GM10847 (cell line): ENCODE data around the gene ATP5ME.

Source experiments
- POLR2A ChIP-seq: IDR thresholded peaks from 2 replicates; pipeline ENCODE4 v1.6.1; 2011; ENCODE audit not compliant: insufficient read length; ENCODE audit errors: extremely low read depth

The ATP5ME gene

DNA sequence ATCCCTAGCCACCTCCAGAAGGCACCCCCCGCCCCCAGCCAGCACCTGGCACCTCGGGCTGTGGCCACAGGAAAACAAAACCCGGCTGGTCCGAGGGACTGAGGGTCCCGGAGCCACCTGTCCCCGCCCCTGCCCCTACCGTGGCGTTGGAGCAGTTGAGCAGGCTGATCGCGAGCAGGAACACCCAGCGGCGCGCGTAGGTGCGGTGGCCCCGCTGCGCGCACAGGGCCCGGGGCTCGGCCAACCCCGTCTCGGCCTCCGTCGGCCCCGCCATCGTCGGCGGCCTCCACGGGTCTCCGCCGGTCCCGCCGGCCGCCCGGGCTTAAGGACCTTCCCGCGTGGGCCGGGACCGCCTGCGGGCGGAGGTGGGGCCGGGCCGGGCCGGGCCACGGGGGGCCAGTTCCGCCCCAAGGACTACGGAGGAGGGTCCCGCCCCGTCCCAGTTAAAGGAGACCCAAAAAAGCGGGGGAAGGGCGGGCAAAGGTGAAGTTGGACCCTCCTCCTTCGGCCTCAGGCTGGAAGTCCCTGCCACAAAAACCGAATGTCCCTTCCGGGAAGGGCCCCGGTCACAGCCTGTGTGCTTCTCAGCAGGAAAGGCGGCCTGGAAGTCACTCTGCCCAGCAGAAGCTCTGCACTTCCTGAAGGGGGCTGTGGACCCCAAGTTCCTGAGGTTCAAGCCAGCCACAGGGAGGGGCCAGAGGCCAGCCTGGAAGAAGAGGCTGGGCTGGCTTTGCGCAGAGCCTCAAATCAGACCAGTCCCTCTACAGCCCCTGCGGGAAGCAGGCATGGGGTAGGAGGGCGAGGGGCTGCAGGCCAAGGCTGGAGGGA is 15.0 kb upstream of the ATP5ME start, which contains the start of gene SLC49A3:
Gene SLC49A3, minus strand, starts transcription at position 298 of the 828 bp plus-strand sequence. Its CDS starts 24 bp downstream, at position 274.
- no peak for TF ChIP-seq POLR2A

DNA sequence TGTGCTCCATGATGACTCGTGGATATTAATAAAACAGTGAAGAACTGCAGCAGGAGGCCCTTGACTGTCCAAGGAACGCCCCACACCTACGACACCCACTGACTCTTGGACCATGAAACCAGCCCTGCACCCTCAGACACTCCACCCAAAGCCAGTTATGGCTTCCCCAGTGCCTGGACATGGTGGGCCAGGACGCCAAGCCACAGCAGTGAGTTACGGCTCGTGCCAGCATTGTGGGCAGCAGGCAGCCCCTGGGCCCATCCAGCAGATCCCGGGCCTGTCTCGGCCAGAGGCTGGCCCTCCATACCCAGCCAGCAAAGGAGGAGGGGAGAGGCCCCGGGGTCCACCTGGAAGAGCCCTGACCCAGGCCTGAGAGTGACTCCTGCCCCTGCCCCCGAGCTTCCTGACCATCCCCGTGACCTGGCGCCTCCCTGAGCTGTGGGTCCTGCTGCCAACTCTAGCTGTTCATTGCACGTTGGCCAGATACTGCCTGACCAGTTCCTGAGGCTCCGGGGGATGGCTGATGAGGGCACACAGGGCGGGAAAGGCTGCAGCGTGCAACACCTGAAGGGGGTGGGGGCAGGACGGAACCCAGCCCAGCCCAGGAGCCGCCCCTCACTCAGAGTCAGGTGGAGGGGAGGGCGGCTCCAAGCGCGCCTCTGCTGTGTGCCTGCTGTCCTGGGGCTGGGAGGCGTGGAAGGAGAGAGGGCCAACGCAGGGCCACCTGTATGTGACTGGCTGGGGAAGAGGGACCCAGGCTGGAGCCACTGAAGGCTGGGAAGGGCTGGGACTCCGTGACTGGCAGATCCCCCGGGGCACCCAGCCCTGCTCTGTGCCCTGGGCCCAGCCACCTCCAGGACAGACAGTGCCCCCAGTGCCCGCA is 14.1 kb upstream of the ATP5ME start:
- no peak for TF ChIP-seq POLR2A

DNA sequence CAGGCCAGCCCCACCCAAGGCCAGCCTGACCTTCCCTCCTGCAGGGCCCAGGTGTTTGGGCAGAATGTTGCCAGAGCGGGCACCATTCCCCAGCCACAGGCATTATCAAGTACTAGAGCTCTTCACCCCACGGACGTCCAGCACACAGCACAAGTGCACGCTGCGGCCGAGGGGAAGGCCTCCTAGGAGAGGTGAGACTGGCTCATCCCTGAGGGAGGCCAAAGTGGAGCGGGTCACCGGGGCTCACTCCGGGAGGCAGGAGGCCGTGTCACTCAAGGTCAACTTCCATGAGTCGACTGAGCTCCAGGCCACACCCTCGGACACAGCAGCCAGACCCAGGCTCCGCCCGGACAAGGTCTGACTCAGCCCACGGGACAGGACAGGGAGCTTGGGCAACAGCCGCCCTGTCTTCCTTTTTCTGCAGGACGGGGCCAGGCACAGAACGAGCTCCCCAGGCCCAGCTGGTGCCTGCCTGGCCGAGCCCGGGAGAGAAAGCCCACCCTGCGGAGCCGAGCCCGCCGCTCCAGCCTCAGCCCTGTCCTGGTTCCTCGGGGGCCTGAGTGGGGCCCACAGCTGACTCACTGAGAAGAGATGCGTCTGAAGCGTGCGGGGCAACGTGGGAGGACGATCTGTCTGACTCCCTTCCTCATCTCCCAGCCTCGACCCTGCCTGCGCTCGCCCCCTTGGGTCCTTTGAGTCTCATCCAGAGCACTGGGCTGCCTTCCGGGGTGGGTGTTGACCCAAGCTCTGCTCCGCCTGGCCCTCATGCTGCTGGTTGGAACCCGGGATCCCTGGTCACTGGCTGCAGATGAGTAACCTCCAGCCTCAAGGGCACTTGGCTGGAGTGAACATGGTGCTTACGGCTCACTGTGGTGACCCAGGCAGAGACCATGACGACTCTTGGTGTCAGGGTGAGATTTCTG is 13.2 kb upstream of the ATP5ME start:
- TF ChIP-seq POLR2A, result no peak

DNA sequence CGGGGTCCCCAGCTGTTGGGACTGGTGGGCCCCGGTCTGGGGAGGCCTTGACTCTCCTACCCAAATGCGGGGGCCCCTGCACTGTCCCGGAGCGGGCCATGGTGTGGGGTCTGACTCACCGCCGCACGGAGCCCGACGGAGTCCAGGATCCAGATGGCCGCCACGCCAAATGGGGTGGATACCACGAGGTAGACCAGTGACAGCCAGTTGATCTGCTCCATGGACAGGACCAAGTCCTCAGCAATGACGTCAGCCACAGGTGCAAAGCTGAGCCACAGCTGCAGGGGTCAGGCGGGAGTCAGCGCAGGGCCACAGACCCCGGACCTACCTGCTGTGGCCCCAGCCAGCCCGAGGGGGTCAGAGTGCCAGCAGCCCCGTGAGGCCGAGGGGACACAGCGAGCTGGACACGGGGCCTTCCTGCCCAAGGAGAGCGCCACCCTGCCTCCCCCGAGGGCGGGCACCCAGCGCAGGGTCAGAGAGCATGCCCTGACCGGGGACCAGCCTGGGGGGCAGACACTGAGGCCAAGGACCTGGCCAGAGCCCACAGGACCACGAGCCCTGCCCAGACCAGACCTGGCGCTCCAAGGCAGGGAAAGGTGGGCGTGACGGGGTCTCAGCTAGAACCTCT is 12.5 kb upstream of the ATP5ME start:
- TF ChIP-seq POLR2A, result no peak

DNA sequence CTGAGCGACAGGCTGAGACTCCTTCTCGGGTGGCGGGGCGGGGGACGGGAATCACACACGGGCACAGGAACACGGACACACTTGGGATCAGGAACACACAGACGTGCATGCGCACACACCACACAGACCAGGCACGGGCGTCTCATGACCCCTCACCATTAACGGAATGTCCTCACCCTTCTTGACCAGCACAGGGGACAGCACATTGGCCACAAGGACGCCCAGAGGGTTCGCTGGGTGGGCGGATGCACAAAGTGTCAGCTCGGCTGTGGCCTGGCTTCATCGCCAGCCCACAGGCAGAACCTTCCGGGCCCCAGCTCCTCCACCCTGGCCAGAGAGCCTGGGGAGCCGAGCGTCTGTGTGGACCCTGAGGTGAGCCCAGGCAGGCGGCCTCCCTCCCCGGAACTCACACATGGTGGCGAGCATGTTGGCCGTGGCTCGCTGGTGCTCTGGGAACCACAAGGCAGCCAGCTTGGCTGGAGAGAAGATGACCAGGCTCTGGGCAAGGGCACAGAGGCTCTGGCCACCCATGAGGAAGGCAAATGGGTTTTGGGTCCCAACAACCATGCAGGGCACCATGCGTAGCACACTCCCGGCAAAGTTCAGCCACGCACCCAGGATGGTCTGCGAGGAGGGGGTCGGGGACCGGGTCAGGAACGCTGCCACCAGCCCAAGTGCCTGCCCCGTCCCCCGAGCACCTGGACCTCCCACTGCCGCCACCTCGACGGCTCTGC is 11.8 kb upstream of the ATP5ME start:
- TF ChIP-seq POLR2A, result no peak

DNA sequence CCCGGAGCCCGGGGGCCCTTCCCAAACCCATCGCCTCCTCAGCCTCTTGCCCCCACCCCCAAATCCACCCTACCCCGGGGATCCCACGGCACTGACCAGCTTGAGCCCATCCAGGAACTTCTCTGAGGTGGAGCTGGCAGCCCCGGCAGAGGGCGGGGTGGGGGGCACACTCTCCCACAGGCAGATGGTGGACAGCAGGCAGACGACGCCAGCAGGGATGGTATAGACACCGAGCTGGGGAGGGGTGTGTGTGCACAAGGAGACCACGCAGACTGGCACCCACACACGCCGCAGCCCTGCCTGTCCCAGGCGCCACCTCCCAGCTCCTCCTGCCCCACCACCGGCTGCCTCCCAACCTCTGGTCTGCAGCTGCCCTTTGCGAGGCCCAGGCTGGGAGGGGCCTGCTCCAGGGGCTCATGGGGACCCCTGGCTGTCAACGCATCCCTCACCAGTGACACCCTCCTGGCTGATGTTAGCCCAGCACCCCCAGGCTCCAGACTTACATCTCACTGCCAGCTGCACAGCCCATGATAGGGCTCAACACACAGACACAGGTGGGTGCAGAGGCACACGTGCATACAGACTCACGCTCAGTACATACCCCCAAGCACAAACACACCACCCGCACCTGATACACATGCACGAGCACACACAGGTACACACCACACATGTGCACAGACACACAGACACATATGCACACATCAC is 10.7 kb upstream of the ATP5ME start:
- TF ChIP-seq POLR2A, result no peak

DNA sequence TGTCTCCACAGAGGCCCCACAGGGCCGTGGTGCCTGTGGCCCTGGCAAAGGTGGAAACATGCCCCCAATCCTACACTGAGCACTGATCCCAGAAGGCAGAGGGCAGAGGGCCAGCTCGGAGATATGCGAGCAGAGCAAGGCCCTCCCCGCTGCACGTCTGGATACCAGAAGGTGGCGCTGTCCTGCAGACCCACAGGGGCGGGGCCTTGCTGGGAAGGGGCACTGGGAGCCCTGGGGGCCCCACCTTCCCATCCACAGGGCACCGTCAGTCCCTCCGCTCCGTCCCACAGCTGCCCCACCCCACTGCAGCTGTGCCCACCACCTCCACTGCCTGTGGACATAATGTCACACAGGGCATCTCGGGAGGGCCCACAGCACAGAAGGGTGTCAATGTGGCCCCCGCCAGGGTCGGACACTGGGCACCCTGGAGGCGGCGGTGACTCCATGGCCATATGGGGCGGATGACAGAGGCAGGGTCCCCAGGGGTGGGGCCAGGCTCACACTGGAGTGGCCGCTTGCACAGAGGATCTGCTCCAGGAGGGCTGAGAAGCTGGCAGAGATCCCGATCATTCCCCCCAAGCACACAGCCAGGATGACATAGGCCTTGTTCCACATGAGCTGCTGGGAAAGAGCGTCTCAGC is 10.0 kb upstream of the ATP5ME start:
- TF ChIP-seq POLR2A, result no peak

DNA sequence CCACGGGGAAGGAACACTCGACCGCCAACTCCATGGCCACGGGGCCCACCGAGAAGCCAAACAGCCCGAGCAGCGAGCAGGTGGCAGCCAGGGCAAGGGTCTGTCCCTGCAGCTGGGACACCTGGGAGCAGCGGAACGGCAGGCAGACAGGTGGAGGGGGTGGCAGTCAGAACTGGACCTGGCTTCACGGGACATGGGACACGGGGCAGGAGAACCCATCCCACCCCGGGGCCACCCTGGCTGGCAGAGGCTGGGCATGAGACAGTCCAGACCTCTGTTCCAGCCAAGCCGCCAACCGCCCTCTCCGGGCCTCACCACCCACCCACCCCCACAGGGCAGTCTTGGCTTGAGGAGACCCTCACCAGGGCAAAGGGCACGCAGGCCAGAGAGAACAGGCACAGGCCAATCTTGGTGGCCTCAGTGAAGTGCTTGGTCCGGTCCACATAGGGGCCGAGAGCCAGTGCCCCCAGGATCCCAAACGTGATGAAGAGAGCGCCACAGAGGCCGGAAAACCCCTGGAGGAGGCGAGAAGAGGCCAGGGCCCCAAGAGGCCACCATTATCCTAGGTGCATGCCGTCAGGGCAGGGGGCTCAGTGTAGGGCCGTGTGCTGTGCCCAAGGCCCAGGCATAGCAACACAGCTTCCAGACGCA is 9.3 kb upstream of the ATP5ME start:
- no peak for TF ChIP-seq POLR2A

DNA sequence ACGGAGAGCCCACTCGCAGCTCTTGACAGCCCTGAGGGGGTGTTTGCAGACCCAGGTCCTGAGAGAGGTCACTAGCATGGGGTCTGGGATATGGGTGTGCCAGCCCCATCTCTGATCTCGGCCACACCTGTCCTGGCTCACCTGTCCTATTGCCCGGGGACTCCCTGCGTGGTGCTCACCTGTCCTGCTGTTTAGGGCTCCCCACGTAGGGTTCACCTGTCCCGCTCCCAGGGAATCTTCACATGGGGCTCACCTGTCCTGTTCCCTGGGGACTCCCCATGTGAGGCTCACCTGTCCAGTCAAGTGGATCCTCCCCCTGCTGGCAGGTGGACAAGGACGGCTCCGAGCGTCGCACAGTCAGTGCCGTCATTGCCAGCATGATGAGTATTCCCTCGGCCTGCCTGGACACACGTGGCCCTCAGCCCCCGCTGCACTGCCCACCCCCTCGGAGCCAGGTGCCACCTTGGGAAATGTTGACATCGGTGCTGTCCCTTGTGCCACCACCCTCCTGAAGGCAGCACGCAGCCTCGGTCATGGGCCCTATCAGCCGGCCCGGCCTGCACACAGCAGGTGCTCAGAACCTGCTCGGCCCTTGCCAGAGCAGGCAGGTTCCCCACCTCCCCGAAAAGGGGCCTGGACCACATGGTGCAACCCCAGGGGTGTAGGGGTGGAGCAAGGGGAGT is 8.6 kb upstream of the ATP5ME start:
- no peak for TF ChIP-seq POLR2A

DNA sequence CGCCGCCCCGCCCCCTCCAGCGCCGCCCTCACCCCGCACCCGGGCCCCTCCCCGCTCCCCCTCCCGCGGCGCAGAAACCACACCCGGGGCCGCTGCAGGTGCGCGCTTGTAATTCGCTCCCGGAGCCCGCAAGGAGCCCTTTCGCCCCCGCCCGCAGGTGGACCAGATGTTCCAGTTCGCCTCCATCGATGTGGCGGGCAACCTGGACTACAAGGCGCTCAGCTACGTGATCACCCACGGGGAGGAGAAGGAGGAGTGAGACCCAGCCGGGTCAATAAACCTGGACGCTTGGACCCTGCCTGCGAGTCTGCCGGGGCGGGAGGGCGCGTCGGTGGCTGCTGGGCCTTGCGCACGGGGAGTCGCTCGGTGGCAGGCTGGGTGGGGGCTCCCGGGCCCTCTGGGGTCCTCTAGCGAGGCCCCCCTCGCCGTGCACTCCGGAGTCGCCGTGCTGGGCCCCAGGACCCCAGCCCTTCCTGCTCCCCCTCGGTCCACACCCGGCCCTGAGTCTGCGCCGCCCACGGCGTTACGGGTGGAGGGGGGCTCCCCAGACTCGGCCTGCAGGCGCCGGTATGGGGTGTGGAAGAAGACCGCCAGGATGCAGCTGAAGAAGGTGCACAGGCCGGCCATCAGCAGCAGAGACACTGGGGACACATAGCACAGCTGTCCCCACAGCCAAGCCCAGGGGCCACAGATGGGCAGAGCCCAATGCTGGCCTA is 7.8 kb upstream of the ATP5ME start:
- TF ChIP-seq POLR2A, result no peak

DNA sequence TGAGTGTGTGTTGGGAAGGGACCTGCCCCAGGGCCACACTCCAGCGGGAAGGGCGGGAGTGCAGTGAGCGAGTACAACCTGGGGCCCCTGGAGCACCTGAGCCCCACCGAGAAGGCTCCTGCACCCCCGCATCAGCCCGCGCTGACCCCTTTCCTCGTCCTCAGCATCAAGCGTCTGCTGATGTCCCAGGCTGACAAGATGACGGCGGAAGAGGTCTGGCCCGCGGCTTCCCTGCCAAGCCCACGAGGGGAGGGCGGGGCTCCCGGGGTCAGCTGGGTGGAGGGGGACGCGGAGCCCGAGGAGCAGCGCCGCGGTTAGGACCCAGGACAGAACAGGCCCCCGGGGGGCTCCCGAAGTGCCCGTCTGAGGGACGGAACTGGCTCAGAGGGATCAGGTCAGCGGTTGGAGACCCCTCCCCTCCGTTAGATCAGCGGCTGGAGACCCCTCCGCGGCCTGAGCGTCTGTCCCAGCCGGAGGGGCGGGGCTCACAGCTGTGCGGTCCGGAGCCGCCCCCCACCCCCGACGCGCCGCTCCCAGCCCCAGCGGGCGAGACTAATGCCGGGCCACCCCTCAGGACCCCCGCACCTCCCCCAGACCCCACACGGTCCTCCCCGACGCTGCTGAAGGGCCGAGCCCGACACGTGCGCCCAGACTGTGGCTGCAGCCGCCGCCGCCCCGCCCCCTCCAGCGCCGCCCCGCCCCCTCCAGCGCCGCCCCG is 7.0 kb upstream of the ATP5ME start:
- TF ChIP-seq POLR2A, result no peak

DNA sequence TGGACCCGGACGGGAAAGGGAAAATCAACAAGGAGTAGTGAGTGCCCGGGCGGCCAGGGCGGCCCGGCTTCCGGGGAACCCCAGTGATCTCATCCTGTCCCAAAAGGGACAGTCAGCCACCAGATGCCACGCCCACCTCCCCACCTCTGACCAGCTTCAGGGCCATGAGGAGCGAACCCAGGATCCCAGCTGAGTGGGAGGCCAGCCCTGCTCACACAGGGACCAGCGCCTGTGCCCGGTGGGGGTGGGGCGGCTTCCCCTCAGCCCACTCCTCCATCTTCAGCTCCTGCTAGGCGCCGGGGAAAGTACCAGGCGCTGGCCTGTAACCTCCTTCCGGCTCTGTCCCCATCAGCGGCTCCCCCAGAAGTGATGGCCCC is 6.5 kb upstream of the ATP5ME start:
- TF ChIP-seq POLR2A, result no peak
